ENCODE data around the gene TMIGD3. TPM values are rescaled to one million over a fixed set of nuclear protein-coding genes. Genes with fewer than 3 reads are reported as not detected.

The TMIGD3 gene
- total and polyA plus RNA-seq, 2 donors (not counting 1 experiment from before 2014, with no cell fraction given) = 0.19 TPM; not detected in 1

- Mint-ChIP-seq H3K27ac (peak overlapping the region; percentile 92), H3K4me3 (peak overlapping the region; percentile 63), H3K4me1 (peaks cover 59% of the 10 kb centered on the region), H3K9me3 (ENCODE audit: insufficient read depth) (no peaks in the 10 kb centered on the region), H3K27me3 (no peaks in the 10 kb centered on the region)
- DNase-seq (no peak), ATAC-seq (ENCODE audit: low read depth) (no peak)
- no peaks in the 10 kb centered on the region for H3K36me3 ChIP-seq (replicated peaks in 1 of 2; ENCODE audit: control extremely low read depth in 1 of 2, control insufficient read depth in 1 of 2, extremely low read depth in 1 of 2, insufficient read depth in 2 of 2, low read length in 1 of 2)
- no CpG with 5 or more reads among the region's 2 CpGs for WGBS (ENCODE audit: insufficient coverage)
- H3K9me3 ChIP-seq (ENCODE audit: control extremely low read depth in 1 of 3, control insufficient read depth in 2 of 3, insufficient read depth in 1 of 3, low read length in 2 of 3) = no peaks in the 10 kb centered on the region
- peaks cover 65 to 71% of the 10 kb centered on the region in 2 donors for H3K4me1 ChIP-seq (ENCODE audit: control insufficient read depth in 2 of 2, insufficient read depth in 2 of 2, low read length in 2 of 2)
- peak overlapping the region; percentile 37 for H3K9ac ChIP-seq (ENCODE audit: low read length)
- intact Hi-C loops (cut with micrococcal nuclease) = no loop called here
- peak overlapping the region; percentile 76 to 93 for H3K27ac ChIP-seq (ENCODE audit: low read length in 2 of 2)
- H3K27me3 ChIP-seq (replicated peaks in 1 of 4; ENCODE audit: control extremely low read depth in 1 of 4, control insufficient read depth in 3 of 4, insufficient read depth in 4 of 4, low read length in 3 of 4) = no peaks in the 10 kb centered on the region
- peak overlapping the region; percentile 67 for H3K4me2 ChIP-seq (replicated peaks; ENCODE audit: low read depth, low read length, poor library complexity, severe bottlenecking)
- ChIA-PET POLR2A (interaction anchor here (0.6 to 2.1 kb wide), 9 partner anchors 26 to 291 kb away, joined by 4 to 11 read pairs (median 6); partner anchors contain the start of genes ATP5PB, C1orf162, RAP1A and WDR77), CTCF (interaction anchor here (1.1 to 10.6 kb wide), 23 partner anchors 10 to 287 kb away, joined by 4 to 276 read pairs (median 21); partner anchors contain the start of genes ATP5PB, C1orf162, RAP1A and WDR77)
- peak overlapping the region in 1 of 5 experiments; percentile 22 for H3K4me3 ChIP-seq (ENCODE audit: control extremely low read depth in 1 of 5, extremely low read depth in 1 of 5, insufficient read depth in 1 of 5, low read depth in 2 of 5, low read length in 4 of 5)
- TF ChIP-seq EZH2 (IDR thresholded peaks at IDR 0.05; ENCODE audit: borderline replicate concordance, insufficient read depth, low read depth, low read length, poor library complexity, severe bottlenecking) (no peak), CTCF (IDR thresholded peaks at IDR 0.05) (no peak)
- peaks cover 3% of the 10 kb centered on the region for H3K79me2 ChIP-seq (ENCODE audit: control insufficient read depth, insufficient read depth, low read length)
- no peaks in the 10 kb centered on the region for H4K20me1 ChIP-seq (ENCODE audit: control insufficient read depth, insufficient read depth, low read length, poor library complexity, severe bottlenecking)
- peak overlapping the region; percentile 12 for H2AFZ ChIP-seq (ENCODE audit: insufficient read depth, low read depth, low read length, poor library complexity, severe bottlenecking)
Measured at GRCh38 chr1:111506561-111506960, 3.1 kb upstream of the TMIGD3 start.

GRCh38 chr1:111505641-111506119 is 2.2 kb upstream of the TMIGD3 start:
- Histone ChIP-seq H4K20me1 (ENCODE audit: control insufficient read depth, insufficient read depth, low read length, poor library complexity, severe bottlenecking) (no peaks in the 10 kb centered on the region), H3K79me2 (ENCODE audit: control insufficient read depth, insufficient read depth, low read length) (peaks cover 3% of the 10 kb centered on the region), H3K36me3 (replicated peaks in 1 of 2; ENCODE audit: control extremely low read depth in 1 of 2, control insufficient read depth in 1 of 2, extremely low read depth in 1 of 2, insufficient read depth in 2 of 2, low read length in 1 of 2) (no peaks in the 10 kb centered on the region), H3K9ac (ENCODE audit: low read length) (peak overlapping the region; percentile 37), H3K9me3 (ENCODE audit: control extremely low read depth in 1 of 3, control insufficient read depth in 2 of 3, insufficient read depth in 1 of 3, low read length in 2 of 3) (no peaks in the 10 kb centered on the region), H3K4me3 (ENCODE audit: control extremely low read depth in 1 of 5, extremely low read depth in 1 of 5, insufficient read depth in 1 of 5, low read depth in 2 of 5, low read length in 4 of 5) (peak overlapping the region in 1 of 5 experiments; percentile 22), H3K27ac (ENCODE audit: low read length in 2 of 2) (peak overlapping the region; percentile 76 to 93), H3K27me3 (replicated peaks in 1 of 4; ENCODE audit: control extremely low read depth in 1 of 4, control insufficient read depth in 3 of 4, insufficient read depth in 4 of 4, low read length in 3 of 4) (no peaks in the 10 kb centered on the region), H2AFZ (ENCODE audit: insufficient read depth, low read depth, low read length, poor library complexity, severe bottlenecking) (peak overlapping the region; percentile 12), H3K4me1 (ENCODE audit: control insufficient read depth in 2 of 2, insufficient read depth in 2 of 2, low read length in 2 of 2) (peaks cover 65 to 71% of the 10 kb centered on the region in 2 donors), H3K4me2 (replicated peaks; ENCODE audit: low read depth, low read length, poor library complexity, severe bottlenecking) (peak overlapping the region; percentile 67)
- ChIA-PET CTCF (interaction anchor here (0.7 to 10.6 kb wide), 5 partner anchors 16 to 263 kb away, joined by 3 to 276 read pairs (median 26); partner anchors contain the start of gene C1orf162), POLR2A (interaction anchor here (0.6 to 1.0 kb wide), 2 partner anchors 8 to 30 kb away, joined by 3 to 11 read pairs; no protein-coding TSS in a partner anchor)
- peaks cover 59% of the 10 kb centered on the region for H3K4me1 Mint-ChIP-seq
- DNase-seq (peak; percentile 88), ATAC-seq (ENCODE audit: low read depth) (peak; percentile 53)
- H3K27me3 Mint-ChIP-seq = no peaks in the 10 kb centered on the region
- no peaks in the 10 kb centered on the region for H3K9me3 Mint-ChIP-seq (ENCODE audit: insufficient read depth)
- H3K27ac Mint-ChIP-seq = peak overlapping the region; percentile 92
- intact Hi-C loops (cut with micrococcal nuclease) = no loop called here
- WGBS (ENCODE audit: insufficient coverage) = 37% methylated on average over 6 of the region's 6 CpGs
- TF ChIP-seq EZH2 (IDR thresholded peaks at IDR 0.05; ENCODE audit: borderline replicate concordance, insufficient read depth, low read depth, low read length, poor library complexity, severe bottlenecking) (no peak), CTCF (IDR thresholded peaks at IDR 0.05) (no peak)
- H3K4me3 Mint-ChIP-seq = peak overlapping the region; percentile 63
